ENCODE measurements around the gene SAP30BP. TPM values are rescaled to one million over a fixed set of nuclear protein-coding genes. Genes with fewer than 3 reads are reported as not detected.

Gene SAP30BP
- total RNA-seq, 1 experiment from 2014 or later, result 149 TPM

- POLR2A ChIA-PET, result interaction anchor here (1.0 to 1.7 kb wide), 3 partner anchors 9 to 41 kb away, joined by 3 to 5 read pairs (median 4); no protein-coding TSS in a partner anchor
- BruUV-seq (replicated peaks), result no TSS peak
- no peak for TF ChIP-seq MAX (IDR thresholded peaks at IDR 0.05)
- TF ChIP-seq CBX3 (IDR thresholded peaks at IDR 0.05; ENCODE audit: low read depth), result no peak
- 0 out of 2 replicates have a peak, but pooled peaks have one; percentile 34 for TF ChIP-seq SP1 (IDR thresholded peaks at IDR 0.05; ENCODE audit: low read depth)
- TF ChIP-seq ELF1 (IDR thresholded peaks at IDR 0.05; ENCODE audit: borderline replicate concordance, low read depth), result no peak
- TF ChIP-seq, protein P1, sequence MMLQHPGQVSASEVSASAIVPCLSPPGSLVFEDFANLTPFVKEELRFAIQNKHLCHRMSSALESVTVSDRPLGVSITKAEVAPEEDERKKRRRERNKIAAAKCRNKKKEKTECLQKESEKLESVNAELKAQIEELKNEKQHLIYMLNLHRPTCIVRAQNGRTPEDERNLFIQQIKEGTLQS (IDR thresholded peaks at IDR 0.05), result no peak
- TF ChIP-seq, protein P2, sequence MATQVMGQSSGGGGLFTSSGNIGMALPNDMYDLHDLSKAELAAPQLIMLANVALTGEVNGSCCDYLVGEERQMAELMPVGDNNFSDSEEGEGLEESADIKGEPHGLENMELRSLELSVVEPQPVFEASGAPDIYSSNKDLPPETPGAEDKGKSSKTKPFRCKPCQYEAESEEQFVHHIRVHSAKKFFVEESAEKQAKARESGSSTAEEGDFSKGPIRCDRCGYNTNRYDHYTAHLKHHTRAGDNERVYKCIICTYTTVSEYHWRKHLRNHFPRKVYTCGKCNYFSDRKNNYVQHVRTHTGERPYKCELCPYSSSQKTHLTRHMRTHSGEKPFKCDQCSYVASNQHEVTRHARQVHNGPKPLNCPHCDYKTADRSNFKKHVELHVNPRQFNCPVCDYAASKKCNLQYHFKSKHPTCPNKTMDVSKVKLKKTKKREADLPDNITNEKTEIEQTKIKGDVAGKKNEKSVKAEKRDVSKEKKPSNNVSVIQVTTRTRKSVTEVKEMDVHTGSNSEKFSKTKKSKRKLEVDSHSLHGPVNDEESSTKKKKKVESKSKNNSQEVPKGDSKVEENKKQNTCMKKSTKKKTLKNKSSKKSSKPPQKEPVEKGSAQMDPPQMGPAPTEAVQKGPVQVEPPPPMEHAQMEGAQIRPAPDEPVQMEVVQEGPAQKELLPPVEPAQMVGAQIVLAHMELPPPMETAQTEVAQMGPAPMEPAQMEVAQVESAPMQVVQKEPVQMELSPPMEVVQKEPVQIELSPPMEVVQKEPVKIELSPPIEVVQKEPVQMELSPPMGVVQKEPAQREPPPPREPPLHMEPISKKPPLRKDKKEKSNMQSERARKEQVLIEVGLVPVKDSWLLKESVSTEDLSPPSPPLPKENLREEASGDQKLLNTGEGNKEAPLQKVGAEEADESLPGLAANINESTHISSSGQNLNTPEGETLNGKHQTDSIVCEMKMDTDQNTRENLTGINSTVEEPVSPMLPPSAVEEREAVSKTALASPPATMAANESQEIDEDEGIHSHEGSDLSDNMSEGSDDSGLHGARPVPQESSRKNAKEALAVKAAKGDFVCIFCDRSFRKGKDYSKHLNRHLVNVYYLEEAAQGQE (IDR thresholded peaks at IDR 0.05; ENCODE audit: low read depth), result no peak
- no peak for TF ChIP-seq ZFX (IDR thresholded peaks at IDR 0.05)
- no peak for TF ChIP-seq SRF (IDR thresholded peaks at IDR 0.05; ENCODE audit: low read depth)
- ATAC-seq, result no peak
- Histone ChIP-seq H3K27ac (ENCODE audit: low read depth, low read length) (no peak overlapping the region), H3K4me1 (ENCODE audit: control insufficient read depth in 1 of 2, insufficient read depth in 2 of 2, low read length in 2 of 2) (peaks cover 45 to 80% of the 10 kb centered on the region in 2 experiments), H4K20me1 (ENCODE audit: insufficient read depth) (no peaks in the 10 kb centered on the region), H3K27me3 (ENCODE audit: insufficient read depth, low read length) (no peaks in the 10 kb centered on the region), H3K9me3 (ENCODE audit: control insufficient read depth in 1 of 2, insufficient read depth in 1 of 2, low read depth in 1 of 2, low read length in 2 of 2) (no peaks in the 10 kb centered on the region), H3K9ac (ENCODE audit: low read length) (peak overlapping the region; percentile 17), H3K36me3 (ENCODE audit: control insufficient read depth in 1 of 2, insufficient read depth in 2 of 2, low read length in 2 of 2) (0 out of 4 replicates have a peak, but pooled peaks cover 0 to 2% of the 10 kb centered on the region in 2 experiments), H2AFZ (ENCODE audit: low read depth, low read length, poor library complexity, severe bottlenecking) (no peak overlapping the region), H3K79me2 (ENCODE audit: insufficient read depth, low read length) (no peaks in the 10 kb centered on the region), H3K4me2 (ENCODE audit: low read length) (peak overlapping the region; percentile 13; the same call in 1 of the 2 replicates), H3K9me2 (ENCODE audit: insufficient read depth) (no peaks in the 10 kb centered on the region), H3K4me3 (replicated peaks in 1 of 2; ENCODE audit: low read depth in 1 of 2, low read length in 2 of 2) (no peak overlapping the region)
- RAD21 ChIA-PET (ENCODE audit: low non-redundant PET in 1 of 2, low total read pairs in 2 of 2, uncharacterized antibody in 2 of 2, unreplicated experiment in 2 of 2), result interaction anchor here in 1 of 2 experiments (0.6 kb wide), 1 partner anchor 105 kb away, joined by 3 read pairs; no protein-coding TSS in a partner anchor
- intact Hi-C loops (cut with micrococcal nuclease), result no loop called here
- CTCF ChIA-PET, result interaction anchor here (1.3 to 3.0 kb wide), 4 partner anchors 9 to 104 kb away, joined by 4 to 25 read pairs (median 8); partner anchors contain the start of gene SMIM5
- no peak for DNase-seq (ENCODE audit: low read depth, low spot score)
These were observed 24.1 kb upstream of the SAP30BP start for GRCh38 chr17:75642784-75643642.
